WI38 (cell line): ENCODE measurements around the gene PCED1B.

Experiments
- H3K4me3 ChIP-seq: 2 replicates; pipeline ENCODE4 v1.5.1; 2011; ENCODE audit warnings: low read depth, mild to moderate bottlenecking, control low read depth, low read length
- TF ChIP-seq, protein P1 (sequence below): IDR thresholded peaks from 2 replicates; pipeline ENCODE4 v1.5.1; 2012; ENCODE audit warnings: low read depth, mild to moderate bottlenecking, control low read depth, low read length

PCED1B gene

DNA sequence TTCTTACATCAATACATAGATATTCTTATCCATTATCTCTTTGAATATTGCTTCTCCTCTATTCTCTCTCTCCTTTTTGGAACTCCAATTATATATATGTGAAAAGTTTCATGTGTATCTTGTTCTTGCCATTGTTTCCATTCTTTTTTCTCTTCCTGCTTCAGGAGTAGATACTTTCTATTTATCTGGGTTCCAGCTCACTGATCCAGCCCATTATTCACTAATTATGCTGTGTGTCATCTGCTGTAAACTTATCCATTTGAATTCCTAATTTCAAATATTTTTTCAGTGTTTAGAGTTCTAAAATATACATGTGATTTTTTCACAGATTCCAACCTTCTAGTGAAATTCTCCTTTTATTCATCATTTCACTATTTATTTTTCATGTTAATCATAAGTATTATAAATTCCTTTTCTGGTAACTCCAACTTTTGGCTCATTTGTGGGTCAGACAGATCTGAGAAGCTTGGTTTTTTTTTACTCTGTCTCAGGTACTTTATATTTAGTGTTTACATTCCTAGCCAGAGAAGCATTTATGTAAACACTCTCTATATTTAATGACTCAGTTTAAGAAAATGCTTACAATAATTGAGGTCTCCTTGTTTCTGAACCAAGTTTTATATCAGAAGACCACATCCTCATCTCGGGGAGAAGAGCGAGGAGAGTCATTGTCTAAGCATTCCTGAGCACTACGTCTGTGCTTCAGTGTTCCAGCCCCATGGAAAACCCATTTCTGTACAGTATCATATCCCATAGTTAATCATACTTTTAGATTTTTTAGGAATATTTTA is 16.2 kb downstream of the PCED1B start:
- no peak overlapping the region for H3K4me3 ChIP-seq
- TF ChIP-seq, protein P1, sequence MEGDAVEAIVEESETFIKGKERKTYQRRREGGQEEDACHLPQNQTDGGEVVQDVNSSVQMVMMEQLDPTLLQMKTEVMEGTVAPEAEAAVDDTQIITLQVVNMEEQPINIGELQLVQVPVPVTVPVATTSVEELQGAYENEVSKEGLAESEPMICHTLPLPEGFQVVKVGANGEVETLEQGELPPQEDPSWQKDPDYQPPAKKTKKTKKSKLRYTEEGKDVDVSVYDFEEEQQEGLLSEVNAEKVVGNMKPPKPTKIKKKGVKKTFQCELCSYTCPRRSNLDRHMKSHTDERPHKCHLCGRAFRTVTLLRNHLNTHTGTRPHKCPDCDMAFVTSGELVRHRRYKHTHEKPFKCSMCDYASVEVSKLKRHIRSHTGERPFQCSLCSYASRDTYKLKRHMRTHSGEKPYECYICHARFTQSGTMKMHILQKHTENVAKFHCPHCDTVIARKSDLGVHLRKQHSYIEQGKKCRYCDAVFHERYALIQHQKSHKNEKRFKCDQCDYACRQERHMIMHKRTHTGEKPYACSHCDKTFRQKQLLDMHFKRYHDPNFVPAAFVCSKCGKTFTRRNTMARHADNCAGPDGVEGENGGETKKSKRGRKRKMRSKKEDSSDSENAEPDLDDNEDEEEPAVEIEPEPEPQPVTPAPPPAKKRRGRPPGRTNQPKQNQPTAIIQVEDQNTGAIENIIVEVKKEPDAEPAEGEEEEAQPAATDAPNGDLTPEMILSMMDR, result no peak

DNA sequence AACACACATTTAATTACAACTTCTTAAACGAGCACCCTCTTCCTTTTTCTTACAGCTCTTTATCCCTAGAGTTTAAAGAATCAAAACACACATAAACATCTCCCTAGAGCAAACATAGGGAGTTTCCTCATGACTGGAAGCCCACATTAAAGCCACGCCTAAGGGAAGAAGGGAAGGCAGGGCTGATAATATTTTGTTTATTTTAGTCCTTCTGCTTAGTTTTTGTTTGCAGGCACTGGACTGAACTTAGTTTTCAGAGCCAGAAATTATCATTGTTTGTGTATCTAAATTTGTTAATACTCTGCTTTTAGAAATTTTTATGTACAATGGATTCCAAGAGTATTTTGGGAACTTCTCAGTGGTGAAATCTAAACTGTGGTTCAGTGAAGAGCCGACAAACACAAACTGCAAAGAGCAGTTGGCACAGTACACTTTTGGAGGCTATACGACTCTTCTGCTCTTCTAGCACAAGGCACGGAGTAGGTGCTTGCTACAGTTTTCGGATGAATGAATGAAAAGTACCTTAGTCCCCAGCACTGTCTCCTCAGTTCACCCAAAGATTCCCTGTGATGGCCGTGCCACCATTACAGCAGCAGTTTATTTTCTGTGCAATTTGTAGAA is 18.0 kb downstream of the PCED1B start:
- H3K4me3 ChIP-seq, result no peak overlapping the region
- TF ChIP-seq, protein P1, result no peak

DNA sequence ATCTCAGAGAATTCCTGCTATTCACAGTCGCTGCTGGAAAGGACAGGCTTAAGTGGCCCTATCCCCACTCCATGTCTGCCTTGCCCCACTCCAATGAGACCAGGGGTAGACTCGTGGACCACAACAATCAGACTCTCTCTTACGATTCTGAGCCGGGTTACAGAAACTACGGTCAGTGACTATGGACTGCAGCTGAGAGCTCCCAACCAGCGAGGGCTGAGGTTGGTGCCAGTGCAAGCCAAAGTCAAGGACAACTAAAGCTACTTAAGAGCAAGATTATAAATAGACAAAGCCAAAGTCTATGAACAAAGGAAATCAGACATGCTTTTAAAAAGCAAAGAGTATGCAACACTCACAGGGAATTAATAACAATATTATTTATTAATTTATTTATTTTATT is 18.7 kb downstream of the PCED1B start:
- TF ChIP-seq, protein P1, result no peak
- H3K4me3 ChIP-seq, result no peak overlapping the region

DNA sequence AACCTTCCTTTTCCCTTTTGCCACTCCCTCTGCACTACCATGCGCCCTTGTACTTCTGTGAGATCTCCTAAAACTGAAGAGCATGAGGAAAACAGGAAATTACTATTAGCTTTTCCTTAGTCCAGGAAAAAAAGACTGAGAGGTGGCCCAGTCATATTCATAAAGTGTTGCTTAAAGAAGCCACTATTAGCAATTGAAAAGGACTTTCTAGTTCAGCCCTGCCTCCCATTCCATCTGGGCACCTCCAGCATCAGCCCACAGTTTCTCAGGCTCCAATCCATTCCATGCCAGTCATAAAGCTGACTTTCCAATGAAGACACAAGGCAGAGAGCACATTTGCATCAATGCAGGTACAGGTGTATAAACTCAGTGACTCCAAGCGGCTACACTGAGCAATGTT is 20.2 kb downstream of the PCED1B start:
- H3K4me3 ChIP-seq, result no peak overlapping the region
- TF ChIP-seq, protein P1, result no peak

DNA sequence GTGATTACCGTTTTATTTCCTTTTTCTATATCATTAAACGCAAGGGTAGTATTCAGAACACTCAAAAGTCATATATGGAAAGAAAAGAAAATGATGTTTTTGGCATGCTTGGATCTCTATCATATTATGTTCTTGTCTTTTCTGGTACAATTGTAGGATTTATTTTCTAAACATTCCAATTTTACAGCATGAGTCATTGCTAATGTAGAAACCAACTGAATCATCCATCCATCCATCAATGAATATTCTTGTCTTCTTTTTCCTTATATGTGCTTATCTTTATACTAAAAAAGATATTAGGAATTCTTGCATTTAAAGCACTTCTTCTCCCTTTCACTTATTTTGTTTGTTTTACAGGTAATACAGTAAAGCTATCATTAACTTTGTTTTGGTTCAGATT is 20.7 kb downstream of the PCED1B start:
- no peak overlapping the region for H3K4me3 ChIP-seq
- TF ChIP-seq, protein P1, result no peak

DNA sequence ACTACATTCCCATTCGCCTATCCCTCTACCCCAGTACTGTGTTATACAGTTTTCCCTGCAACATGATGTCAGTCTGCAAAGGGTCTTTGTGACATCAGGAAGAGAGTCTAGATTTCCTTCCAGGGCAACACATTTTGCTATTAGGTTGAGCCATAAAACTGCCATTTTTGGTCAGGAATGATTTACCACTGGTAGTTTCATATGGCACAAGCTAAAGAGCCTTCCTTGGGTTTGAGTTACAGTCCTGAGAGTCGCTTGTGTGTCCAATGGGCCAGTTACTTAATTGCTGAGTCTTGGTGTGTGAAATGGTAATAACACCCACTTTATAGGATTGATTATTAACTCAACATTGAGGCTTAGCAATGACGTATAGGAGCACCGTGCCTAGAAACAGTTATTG is 23.0 kb downstream of the PCED1B start:
- TF ChIP-seq, protein P1, result no peak
- H3K4me3 ChIP-seq, result no peak overlapping the region
